Epithelial cell of proximal tubule (primary cell): Measurements from ENCODE around the gene MPI. TPM values are rescaled to one million over a fixed set of nuclear protein-coding genes. Genes with fewer than 3 reads are reported as not detected.
"Not testable (repeated sequence)": the region's sequence is repeated elsewhere in the genome, so short reads cannot be mapped to it uniquely, and the experiment has no call there.

Experiments used
- DNase-seq: peaks from one replicate; pipeline ENCODE4 v3.0.0-alpha.2; 2011; ENCODE audit warnings: low read depth
- H3K4me3 ChIP-seq: 2 replicates; pipeline ENCODE4 v1.5.1; 2011; ENCODE audit warnings: low read depth, mild to moderate bottlenecking, low read length
- total RNA-seq: library from RNA; depleted of rRNA; stranded (reverse); fragments of >200 nt; gene quantifications from 2 replicates; pipeline ENCODE4 v1.2.3, GENCODE V29; 2015
- TF ChIP-seq, protein P1 (sequence below): conservative IDR thresholded peaks from 2 replicates; pipeline ENCODE4 v1.5.1; 2012; ENCODE audit warnings: low read depth, mild to moderate bottlenecking, low read length

The MPI gene
- total RNA-seq, 1 donor from 2014 or later = 64.2 TPM

DNA sequence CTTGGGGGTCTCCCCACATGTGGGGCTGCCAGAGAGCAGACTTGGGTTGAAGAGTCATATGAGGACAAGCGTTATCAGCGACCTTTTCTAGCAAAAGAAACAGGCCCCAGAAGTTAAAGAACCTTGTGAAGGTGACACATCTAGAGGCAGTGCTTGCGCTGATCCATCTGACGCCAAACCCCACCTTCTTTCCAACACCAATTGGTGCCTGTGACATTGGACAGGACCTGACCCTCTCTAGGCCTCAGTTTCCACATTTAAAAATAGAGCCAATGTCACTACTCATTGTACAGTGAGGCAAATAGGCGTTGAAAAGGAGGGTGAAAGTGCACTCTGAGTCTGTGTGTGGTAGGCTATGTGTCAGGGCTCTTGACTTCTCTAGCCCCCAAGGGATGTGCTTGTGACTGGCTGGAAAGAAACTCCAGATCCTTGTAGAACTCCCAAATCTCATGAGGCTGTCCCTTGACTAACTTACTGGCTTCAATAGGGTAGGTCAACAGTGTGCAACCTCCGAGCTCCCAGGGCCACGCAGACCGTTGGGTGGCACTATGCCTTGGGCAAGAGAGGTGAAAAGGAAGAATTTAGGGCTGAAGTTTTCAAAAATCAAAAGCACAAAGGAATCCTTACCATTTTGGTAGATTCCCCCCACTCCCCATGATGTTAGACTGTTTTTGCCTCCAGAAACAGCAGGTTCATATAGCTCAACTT is 17.5 kb downstream of the MPI start:
- H3K4me3 ChIP-seq = peak overlapping the region; percentile 88
- no peak for DNase-seq
- TF ChIP-seq, protein P1, sequence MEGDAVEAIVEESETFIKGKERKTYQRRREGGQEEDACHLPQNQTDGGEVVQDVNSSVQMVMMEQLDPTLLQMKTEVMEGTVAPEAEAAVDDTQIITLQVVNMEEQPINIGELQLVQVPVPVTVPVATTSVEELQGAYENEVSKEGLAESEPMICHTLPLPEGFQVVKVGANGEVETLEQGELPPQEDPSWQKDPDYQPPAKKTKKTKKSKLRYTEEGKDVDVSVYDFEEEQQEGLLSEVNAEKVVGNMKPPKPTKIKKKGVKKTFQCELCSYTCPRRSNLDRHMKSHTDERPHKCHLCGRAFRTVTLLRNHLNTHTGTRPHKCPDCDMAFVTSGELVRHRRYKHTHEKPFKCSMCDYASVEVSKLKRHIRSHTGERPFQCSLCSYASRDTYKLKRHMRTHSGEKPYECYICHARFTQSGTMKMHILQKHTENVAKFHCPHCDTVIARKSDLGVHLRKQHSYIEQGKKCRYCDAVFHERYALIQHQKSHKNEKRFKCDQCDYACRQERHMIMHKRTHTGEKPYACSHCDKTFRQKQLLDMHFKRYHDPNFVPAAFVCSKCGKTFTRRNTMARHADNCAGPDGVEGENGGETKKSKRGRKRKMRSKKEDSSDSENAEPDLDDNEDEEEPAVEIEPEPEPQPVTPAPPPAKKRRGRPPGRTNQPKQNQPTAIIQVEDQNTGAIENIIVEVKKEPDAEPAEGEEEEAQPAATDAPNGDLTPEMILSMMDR = no peak

DNA sequence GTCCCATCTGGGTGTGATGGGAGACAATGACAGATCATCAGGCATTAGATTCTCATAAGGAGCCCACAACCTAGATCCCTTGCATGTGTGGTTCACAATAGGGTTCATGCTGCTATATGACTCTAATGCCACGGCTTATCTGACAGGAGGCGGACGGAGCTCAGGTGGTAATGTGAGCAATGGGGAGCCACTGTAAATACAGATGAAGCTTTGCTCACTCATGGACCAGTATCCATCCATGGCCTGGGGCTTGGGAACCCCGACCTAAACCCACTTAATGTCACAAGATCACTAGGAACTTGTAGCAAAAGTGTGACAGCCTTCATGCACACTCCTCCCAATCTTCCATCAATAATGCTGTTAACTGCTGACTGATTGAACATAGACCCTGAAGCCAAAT is 18.8 kb downstream of the MPI start:
- TF ChIP-seq, protein P1 = no peak
- no peak for DNase-seq
- no peak overlapping the region for H3K4me3 ChIP-seq

DNA sequence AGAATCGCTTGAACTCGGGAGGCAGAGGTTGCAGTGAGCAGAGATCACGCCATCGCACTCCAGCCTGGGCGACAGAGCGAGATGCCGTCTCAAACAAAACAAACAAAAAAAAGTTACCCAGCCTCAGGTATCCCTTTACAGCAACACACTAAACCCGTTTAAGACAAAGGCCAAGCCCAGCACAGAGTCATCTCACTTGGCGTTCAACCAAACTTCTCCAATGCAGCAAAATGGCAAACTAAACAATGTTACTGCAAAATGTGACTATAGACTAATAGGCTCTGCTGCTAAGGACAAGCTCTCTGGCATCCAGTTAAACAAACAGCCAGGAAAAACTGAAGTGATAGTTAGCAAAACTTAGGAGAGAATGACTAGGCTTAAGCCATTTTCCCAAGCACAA is 23.2 kb downstream of the MPI start:
- TF ChIP-seq, protein P1 = no peak
- H3K4me3 ChIP-seq = no peak overlapping the region

DNA sequence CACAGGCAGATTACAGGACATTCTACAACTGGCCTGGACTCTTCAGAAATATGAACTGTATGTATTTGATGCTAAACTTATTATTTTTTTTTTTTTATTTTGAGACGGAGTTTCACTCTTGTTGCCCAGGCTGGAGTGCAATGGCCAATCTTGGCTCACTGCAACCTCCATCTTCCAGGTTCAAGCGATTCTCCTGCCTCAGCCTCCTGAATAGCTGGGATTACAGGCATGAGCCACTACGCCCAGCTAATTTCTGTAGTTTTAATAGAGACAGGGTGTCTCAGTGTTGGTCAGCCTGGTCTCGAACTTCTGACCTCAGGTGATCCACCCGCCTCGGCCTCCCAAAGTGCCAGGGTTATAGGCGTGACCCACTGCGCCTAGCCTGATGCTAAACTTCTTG is 24.0 kb downstream of the MPI start:
- DNase-seq, H3K4me3 ChIP-seq: not testable (repeated sequence)

More for the DNA sequence above, 23.2 kb downstream of the MPI start:
- no peak for DNase-seq

DNA sequence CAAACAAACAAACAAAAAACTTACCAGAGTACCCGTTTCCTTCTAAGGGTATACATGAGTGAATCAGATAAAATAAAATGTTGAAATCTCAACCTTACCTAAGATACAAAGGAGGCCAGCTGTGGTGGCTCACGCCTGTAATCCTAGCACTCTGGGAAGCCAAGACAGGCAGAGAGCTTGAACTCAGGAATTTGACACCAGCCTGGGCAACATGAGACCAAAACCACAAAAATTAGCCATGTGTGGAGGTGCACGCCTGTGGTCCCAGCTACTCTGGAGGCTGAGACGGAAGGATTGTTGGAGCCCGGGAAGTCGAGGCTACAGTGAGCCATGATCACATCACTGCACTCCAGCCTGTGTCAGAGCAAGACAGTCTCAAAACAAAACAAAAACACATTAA is 27.8 kb downstream of the MPI start:
- TF ChIP-seq, protein P1 = no peak
- DNase-seq = no peak
- H3K4me3 ChIP-seq = no peak overlapping the region

DNA sequence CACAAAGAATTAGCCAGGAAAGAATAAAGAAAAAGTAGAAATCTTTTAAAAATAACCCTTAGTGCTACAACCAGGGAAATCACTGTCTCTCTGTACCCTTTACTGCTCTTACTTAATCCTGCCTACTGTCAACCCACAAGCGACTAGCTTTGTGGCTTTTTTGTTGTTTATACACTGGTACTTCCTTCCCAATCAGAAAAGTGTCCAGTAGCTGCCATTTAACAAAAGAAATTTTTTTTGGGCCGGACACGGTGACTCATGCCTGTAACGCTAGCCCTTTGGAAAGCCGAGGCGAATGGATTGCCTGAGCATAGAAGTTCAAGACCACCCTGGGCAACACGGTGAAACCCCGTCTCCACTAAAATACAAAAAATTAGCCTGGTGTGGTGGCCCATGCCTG is 30.6 kb downstream of the MPI start:
- TF ChIP-seq, protein P1 = no peak
- DNase-seq = no peak
- no peak overlapping the region for H3K4me3 ChIP-seq

DNA sequence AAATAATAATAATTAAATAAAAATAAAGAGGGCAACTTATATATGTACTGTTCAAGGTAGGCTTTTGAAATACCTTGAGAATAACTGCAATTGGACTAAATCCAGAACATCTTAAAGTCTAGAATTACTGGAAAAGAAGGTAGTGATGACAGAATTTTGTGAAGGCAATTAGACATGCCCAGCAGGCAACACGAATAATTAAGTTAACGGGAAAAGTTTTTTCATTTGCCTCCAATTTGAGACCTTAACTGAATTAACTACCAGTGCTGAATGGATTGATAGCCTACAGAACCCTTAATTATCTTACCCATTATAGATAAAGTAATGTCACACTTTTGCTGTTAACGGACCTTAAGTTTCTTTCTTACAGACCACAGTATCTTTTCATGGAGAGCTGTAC is 34.7 kb downstream of the MPI start:
- TF ChIP-seq, protein P1 = no peak
- H3K4me3 ChIP-seq = no peak overlapping the region
- DNase-seq = no peak
